ENCODE measurements around the gene CSRP3.
"Not testable (repeated sequence)": the region's sequence is repeated elsewhere in the genome, so short reads cannot be mapped to it uniquely, and the experiment has no call there.

Gene CSRP3

DNA sequence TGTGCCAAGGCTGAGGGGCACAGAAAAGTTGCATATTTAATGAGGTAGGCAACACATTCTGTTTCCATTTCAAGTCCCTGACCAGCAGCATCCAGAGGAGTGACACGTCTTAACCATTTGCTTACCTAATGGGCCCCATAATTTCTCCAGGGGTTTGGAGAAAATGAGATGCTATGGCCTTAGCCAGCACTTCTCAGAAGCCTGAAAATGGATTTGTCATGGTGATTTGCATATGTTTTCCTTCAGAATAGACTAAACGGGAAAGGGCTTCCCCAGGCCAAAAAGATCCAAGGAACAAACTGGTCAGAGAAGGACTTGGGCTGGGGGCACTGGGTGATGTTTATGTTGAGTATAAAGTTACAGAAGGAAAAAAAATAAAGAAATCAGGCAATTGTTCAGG is 16.7 kb downstream of the CSRP3 start:
- DNase-seq = no peak

DNA sequence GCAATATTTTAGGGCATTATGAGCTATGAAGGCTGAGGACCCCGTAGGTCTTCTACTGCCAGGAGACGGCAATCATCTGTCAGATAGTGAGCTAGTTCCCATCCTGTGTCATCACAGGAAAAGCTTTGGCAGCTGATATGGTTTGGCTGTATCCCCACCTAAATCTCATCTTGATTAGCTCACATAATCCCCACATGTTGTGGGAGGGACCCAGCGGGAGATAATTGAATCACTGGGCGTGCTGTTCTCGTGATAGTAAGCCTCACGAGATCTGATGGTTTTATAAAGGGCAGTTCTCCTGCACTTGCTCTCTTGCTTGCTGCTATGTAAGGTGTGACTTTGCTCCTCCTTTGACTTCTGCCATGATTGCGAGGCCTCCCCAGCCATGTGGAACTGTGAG is 18.1 kb downstream of the CSRP3 start:
- DNase-seq = no peak

DNA sequence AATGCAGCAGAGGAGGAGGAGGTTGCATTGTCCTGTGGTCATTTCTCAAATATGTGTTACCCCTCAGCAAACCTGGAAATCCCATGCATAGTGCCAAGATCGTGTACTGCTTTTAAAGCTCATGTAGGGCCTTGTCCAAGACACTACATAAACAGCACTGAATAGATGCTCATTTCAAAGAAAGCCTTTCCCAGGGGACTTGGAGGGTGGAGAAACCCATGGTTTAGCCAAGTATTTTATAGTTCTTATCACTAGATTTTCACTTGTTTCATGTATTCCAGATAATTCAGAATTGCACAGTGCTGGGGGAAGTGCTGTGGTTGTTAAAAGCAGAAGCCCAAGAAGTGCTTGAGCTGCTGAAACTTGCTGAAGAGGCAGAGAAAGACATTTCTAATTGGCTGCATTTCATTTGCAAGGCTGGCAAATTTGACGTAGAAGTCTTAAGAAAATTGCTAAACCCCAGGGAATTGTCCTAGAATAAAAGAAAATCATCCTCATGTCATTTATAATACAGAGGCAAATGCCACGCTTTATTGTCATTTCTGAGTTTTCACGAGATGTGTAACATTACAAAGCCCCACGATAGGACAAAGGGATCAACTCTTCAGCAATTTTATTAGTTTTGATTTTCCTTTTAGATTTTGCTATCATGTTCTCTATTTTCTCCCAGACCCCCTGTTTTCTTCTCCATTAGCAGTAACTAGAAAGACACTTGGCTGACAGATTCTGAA is 20.1 kb downstream of the CSRP3 start:
- DNase-seq = no peak

DNA sequence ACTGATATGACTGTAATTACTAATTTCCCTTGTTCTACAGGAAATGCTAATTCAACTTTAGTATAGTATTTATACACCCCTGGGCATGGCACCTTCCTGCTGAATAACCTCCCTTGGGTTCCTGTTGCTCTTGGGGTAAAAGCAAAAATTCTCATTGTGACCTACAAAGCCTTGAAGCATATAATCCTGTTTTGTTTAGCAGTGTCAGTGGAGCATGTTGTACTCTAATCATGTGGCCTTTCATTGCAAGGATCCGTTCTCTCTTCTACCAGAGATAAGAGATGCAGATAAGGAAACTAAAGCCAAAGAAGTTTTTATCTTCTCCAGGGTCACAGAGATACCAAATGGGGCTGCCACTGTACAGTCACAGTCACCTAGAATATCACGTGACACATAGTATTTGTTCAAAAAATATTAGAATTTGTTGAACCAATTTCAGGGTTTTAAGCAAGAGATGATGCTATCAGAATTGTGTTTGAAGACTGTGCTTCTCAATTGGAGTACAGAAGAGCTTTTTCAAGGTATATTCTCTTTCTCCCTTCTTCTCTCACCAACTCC is 25.1 kb downstream of the CSRP3 start:
- DNase-seq = no peak

DNA sequence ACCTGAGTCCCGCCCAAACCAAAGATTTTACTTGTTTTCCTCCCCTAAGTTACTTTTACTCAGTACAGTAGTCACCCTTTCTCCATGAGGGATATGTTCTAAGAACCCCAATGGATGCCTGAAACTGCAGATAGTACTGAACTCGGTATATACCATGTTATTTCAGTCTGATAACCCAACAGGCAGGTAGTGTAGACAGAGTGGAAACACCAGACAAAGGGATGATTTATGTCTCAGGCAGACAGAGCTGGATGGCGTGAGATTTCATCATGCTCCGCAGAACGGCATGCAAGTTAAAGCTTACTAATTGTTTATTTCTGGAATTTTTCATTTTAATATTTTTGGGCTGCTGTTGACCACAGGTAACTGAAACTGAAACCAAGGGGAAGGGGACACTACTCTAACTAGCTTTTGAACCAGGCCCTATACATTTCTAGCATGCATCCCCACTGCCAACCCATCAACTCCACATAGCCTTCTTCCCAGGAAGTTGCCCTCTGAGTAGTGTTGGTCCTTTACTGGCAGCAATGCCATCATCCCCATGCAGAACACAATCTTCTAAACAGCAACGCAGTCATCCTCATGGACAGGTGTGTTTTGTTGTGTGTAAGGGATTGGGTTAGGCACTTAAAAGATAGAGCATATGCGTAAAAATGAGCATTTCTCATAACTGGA is 27.7 kb downstream of the CSRP3 start:
- no peak for DNase-seq

DNA sequence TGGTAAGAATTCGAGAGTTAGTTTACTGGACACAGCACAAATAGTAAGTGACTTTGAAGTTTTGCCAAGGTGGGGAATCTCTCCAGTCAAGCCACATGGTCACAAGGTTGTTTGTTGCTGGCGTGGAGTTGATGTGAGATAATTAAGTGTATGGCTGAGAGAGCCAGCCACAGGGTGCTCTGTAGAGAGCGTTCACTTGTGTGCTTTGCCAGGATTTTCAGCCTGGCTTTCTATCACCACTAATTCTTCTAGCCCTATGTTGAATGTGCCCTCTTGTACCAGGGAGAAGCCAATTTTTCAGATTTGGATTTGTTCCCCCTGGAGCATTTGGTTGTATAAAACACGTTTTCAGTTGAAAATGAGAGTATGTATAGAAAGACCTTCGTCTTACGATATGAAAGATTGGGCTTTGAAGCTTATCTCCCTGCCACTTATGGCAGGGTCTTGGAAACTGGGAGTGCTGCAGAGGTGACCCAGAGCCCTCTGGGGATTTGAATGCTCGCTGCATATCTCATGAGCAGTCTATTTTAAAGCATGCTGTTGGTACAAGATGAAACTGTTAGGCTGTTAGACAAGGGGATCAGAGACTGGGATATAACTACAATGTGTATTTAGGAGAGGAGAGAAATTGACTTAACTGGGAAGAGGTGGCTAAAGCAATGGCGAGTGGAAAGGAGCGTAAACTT is 28.6 kb downstream of the CSRP3 start:
- no peak for DNase-seq

DNA sequence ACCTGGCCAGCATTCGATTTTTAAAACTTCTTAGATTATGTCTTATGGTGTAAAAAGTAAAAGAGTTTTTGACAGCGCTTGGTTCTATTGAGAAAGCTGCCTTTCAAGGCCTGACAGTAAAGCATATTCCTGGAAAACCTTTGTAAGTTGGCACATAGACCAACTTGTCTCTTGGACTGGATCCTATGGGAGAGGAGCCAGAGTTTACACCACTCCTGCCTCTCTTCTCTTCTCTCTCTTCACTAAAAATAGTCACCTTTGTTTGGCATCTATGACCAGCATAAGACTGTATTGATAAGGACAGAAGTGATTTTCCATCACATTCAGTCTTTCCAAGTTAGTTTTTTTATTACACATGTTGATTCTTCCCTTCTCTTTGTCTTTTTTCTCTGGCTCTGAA is 33.7 kb downstream of the CSRP3 start:
- no peak for DNase-seq

DNA sequence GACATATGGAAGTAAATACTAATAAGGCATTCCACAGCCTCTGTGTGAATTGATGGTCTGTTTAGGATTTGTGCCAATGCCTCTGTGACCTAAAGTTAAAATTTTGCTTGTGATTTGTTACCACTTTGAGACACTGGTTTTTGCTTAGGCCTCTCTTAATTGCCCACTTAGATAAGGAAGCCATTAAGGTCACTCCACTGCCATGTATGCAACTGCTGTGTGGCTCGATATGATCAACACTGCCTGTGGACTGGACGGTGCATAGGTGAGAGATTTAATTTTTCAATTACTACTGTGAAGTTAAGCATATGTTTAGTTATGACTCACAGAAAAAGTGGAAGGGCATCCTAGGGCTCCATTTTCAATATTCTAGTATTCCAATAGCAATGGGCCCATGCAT is 36.9 kb downstream of the CSRP3 start:
- DNase-seq = no peak

DNA sequence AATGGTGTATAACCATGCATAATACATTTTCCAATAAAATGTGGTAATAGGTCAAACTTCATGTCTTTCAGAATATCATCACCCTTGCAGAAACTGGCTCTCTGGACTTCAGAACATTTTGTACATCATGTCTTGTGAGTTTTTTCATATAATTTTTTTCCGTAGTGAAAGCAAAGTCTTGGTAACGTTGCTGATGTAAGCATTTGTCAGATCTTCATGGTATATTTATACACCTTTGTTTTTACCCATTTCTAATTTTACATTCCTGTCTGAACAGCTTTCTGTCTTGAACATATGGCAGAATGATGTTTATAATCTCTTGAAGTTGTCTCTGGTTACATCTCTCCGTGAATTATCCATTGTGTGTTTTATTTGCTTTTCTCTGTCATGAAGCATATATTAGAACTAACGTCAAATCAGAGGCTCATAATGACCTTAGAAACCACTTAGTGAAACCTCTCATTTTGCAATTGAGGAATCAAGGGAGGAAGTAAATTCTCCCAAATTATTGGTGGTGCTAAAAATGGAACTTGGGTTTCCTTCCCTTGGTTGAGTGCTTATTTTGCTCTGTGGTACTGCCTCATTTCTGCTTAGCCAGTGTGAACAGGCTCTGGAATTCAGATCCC is 37.4 kb downstream of the CSRP3 start:
- no peak for DNase-seq

DNA sequence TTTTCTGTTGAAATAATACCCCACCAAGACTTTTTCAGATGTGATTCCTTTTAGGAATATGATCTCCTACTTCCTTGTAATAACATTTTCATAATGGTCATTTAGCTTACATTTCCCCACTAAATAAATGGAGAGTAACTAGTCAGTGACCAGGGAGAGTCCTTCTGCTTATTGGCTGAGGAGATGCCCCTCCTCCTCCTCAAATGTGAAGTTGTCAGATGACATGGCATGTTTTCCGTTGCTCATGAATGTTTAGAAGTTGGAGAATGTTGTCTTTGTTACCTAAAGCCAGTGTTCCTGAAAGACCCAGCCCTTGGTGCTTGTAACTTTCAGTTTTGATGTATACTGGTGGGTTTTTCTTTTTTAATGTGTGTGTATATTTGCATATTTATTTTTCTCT is 38.2 kb downstream of the CSRP3 start:
- no peak for DNase-seq

DNA sequence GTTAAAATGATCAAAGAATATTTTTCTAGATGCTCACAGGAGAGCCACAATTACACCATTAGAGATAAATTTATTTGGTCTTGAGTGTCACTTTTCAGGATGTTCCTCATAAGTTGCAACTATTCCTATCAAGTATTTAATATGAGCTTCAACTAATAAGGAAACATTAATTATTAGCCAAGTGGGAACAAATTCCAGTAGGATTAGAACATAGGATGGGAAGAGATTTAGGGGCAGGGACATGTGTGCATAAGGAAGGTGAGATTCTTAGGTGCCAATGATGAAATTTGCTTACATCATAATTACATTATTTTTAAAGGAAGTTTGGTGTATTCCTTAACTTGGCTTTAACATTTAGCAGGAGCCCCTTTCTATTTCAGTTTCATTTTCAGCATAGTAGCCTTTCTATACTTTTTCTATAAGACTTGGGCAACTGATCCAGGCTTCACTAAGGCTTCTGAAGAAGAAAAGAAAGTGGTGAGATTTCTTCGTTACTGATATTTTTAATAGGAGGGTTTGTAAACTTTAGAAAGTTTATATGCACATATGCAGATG is 38.8 kb downstream of the CSRP3 start:
- no peak for DNase-seq

DNA sequence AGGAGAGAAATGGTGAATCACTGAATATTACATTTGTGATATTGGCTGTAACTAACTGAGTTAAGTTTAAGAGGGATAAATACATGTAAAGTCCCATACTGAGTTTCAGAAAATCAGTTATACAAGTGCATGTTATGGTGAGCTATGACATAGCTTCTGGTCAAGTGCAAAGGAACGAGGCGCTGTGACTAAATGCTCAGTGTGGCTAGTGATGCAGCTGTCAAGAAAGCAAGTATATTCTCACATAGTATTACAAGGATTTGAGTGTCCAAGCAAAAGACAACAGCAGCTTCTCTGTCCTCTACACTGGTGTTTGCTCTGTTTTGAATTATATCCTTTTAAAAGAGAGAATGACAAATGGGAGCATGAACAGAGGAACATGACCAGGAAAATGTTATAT is 40.1 kb downstream of the CSRP3 start:
- DNase-seq = no peak

DNA sequence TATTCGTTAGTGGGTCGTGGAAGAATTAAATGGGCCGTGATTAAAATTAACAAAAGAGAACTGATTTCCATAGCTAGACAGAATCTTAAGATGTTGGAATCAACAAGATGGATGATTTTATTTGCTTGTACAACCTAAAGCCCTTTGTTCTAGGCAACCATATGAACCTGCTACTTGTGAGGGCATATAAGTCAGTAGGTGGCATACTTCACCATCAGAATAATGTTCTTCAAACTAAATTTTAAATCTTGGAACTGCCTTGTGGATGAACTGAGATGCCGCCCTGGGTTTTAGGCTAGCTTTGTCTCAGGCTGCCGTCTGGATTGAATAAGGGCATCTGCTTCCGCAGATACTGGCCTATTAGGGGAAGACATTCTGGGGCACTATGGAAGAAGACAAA is 40.9 kb downstream of the CSRP3 start:
- no peak for DNase-seq

DNA sequence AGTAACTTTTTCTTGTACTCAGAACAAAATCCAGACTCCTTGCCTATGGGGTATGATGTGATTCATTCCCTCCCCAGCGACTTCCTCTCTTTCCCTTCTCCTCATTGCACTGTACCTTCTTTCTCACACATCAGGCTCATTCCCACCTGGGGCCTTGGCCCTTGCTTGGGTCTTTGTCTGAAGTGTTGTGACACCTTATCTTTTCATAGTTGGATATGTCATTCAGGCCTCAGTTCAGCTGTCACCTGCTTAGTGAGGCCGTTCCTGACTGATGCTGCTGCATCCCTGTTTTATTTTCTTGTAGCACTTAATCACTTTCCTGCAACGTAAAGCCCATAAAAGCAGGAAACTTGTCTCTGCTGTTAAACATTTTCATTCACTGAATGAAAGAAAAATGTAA is 44.9 kb downstream of the CSRP3 start:
- DNase-seq = no peak

DNA sequence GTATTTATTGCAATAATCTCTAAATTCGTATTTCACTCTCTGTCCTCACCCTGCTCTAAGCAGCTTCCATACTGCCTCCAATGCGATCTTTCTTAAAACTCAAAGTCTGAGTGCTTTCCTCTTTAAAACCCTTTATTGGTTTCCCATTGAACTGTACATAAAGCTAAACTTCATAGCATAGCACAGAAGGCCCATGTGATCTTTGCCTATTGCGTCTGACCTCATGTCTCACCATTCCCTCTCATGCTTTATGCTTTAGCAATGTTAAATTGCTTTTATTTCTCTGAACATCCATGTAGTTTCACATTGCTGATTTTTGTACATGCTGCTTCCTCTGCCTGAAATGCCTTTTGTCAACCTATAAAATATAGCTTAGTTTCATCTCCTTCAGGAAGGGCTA is 56.5 kb downstream of the CSRP3 start:
- no peak for DNase-seq

DNA sequence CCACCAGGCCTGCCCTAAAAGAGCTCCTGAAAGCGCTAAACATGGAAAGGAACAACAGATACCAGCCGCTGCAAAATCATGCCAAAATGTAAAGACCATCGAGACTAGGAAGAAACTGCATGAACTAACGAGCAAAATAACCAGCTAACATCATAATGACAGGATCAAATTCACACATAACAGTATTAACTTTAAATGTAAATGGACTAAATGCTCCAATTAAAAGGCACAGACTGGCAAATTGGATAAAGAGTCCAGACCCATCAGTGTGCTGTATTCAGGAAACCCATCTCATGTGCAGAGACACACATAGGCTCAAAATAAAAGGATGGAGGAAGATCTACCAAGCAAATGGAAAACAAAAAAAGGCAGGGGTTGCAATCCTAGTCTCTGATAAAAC is 64.9 kb downstream of the CSRP3 start:
- DNase-seq = not testable (repeated sequence)

DNA sequence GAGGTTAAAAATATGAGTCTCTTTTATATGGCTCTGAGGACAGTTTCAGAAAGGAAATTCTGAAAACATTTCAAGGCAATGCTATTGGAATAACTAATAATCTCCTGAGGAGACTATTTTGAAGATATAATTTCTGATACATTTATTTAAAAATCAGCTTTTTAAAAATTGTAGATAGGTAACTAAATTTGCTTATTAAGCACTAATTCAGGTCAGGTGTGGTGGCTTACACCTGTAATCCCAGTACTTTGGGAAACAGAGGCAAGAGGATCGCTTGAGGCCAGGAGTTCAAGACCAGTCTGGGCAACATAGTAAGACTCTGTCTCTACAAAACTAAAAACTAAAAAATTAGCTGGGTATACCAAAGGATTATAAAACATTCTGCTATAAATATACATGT is 67.8 kb downstream of the CSRP3 start:
- DNase-seq = no peak

Measured in stimulated activated naive CD4-positive, alpha-beta T cell (primary cell).